Measurements from ENCODE around the gene IL31.

DNA sequence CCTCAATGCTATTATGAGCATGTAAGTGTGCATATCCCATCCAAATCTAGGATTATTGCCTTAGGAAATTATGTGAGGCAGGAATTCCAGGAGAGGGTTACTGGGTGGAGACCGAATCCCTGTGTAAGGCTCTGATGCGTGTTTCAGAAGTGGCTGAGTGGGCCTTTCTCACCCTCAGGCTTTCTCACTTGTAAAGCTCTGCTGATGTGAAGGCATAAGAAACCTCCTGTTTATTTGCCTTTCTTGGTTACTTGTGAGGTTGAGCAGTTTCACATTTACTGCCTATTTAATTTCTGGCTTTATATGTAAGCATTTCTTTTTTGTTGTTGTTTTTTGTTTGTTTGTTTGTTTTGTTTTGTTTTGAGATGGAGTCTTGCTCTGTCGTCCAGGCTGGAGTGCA is 11.0 kb downstream of the IL31 start:
- TF ChIP-seq, protein P1, sequence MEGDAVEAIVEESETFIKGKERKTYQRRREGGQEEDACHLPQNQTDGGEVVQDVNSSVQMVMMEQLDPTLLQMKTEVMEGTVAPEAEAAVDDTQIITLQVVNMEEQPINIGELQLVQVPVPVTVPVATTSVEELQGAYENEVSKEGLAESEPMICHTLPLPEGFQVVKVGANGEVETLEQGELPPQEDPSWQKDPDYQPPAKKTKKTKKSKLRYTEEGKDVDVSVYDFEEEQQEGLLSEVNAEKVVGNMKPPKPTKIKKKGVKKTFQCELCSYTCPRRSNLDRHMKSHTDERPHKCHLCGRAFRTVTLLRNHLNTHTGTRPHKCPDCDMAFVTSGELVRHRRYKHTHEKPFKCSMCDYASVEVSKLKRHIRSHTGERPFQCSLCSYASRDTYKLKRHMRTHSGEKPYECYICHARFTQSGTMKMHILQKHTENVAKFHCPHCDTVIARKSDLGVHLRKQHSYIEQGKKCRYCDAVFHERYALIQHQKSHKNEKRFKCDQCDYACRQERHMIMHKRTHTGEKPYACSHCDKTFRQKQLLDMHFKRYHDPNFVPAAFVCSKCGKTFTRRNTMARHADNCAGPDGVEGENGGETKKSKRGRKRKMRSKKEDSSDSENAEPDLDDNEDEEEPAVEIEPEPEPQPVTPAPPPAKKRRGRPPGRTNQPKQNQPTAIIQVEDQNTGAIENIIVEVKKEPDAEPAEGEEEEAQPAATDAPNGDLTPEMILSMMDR (IDR thresholded peaks at IDR 0.05) = no peak
- TF ChIP-seq POLR2A (IDR thresholded peaks at IDR 0.05) = no peak

Data from testis (tissue), 2 donors.